T1000 (cell line): ENCODE data around the gene ACBD5.
"Not testable (repeated sequence)": the region's sequence is repeated elsewhere in the genome, so short reads cannot be mapped to it uniquely, and the experiment has no call there.

Experiments
- DNase-seq: peaks from one replicate; lab custom pipeline; 2025; ENCODE audit warnings: mixed read lengths; lab: John Stamatoyannopoulos, UW

ACBD5 gene

DNA sequence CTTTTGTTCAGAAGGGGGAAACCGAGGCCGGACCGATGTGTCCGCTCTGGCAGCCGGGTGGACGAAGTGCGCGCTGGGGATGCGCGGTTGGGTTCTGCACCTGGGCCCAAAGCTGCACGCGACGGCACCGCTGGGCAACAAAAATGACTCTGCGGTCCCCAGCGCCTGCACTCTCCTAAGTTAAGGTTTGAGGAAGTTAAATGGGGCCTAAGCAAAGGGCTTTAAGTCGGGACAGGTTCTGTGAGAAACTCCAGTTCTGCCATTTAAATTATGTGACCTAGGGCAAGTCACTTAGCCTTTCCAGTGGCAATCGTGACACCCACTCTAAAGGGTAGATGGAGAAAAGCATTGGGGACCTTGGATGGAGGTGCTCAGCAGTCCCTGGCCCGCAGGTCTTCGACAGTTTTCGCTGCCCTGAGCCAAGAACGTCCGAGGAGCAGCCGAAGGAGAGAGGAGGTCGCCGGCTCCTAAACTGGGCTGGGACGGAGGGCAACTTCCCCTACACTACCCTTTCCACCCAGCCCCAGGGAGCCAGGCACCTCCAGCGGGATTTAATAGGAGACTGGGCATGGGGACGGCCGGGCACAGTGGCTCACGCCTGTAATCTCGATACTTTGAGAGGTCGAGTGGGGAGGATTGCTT is 534 bp upstream of the ACBD5 start:
- DNase-seq = no peak

- not testable (repeated sequence) for DNase-seq
Observed at GRCh38 chr10:27237531-27237930, 3.1 kb downstream of the ACBD5 start.

GRCh38 chr10:27236589-27237128 is 3.9 kb downstream of the ACBD5 start:
- not testable (repeated sequence) for DNase-seq

- DNase-seq = no peak
Observed at GRCh38 chr10:27235706-27236105, 4.9 kb downstream of the ACBD5 start.

DNA sequence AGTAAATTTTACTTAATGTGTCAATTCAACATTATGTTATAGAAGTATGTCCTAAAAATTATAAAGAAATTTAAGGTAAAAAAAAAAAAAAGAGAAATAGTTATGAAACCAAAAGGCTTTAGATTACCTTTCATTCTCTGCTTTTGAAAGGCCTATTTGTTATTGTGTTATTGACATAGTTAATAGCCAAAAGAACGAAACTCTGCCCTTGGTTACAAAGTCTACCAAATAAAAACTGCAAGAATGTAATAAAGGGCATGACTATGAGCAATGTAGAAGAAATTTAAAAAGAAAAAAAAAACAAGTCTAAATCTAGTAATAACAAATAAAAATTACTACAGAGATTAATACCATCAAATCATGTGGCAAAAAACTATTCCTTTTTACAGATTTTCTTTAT is 10.6 kb downstream of the ACBD5 start:
- DNase-seq = no peak

DNA sequence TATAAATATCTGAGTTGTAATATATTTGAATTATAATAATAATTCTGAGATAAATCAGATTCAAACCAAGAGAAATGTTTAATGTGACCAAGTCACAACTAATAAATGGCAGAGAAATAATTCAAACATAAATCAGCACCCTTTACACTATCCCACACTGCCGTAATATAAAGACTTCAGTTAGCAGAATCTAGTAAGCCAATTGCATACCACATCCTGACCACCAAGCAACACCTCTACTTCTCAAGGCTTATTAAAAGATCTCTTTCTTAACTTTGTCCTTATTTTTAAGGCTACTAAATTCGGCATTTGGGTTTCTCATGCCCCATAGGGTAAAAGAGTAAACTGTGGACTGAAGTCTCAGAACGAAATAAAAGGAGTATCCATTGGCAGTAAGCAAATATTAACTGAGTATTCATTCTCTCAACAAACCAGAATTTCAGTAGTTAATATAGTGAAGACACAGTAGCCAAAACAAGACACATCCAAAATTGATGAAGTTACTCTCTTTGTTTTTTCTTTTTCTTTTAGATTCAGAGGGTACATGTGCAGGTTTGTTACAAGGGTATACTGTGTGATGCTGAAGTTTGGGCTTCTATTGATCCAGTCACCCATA is 14.8 kb downstream of the ACBD5 start:
- no peak for DNase-seq

GRCh38 chr10:27225011-27225590 is 15.5 kb downstream of the ACBD5 start:
- DNase-seq = no peak

DNA sequence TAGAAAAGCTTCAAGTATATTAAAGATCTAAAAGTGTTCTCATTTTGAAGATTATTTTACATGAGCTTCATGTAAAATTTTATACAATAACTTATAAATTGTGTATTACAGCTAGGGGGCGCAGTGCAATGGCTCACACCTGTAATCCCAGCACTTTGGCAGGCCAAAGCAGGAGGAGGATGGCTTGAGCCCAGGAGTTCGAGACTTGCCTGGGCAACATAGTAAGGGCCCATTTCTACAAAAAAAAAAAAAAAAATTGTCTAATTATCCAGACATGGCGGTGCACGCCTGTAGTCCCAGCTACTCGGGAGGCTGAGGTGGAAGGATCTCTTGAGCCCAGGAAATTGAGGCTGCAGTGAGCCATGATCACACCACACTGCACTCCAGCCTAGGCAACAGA is 16.6 kb downstream of the ACBD5 start:
- DNase-seq = no peak

DNA sequence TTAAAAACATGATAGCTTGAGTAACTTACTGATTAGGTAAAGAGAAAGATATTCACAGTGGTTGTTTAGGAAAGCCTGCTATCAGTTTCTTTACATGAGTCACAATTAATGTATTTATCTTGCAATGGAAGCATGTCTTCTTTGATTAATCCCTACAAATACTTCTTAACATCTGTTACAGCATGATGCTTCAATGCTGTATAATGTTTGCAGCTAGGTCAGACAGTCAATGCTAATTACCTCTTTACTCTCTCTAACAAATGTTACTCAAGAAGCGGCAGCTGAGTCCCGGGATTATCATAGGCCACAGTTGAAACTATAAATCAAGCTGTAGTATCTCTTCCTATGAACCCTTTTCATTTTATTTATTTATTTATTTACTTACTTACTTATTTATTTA is 33.2 kb downstream of the ACBD5 start:
- no peak for DNase-seq

DNA sequence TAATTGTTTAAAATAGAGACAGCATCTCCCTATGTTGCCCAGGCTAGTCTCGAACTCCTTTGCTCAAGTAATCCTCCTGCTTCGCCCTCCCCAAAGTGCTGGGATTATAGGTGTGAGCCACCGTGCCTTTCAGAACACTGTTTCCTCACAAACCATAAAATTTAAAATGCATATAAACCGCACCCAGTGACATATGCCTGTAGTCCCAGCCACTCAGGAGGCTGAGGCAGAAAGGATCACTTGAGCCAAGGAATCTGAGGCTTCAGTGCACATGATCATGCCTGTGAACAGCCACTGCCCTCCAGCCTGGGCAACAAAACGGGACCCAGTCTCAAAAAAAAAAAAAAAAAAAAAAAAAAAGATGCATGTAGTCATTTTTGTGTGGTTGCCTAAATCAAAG is 36.8 kb downstream of the ACBD5 start:
- DNase-seq = no peak

- DNase-seq = no peak
Observed at GRCh38 chr10:27197980-27198620, 42.5 kb downstream of the ACBD5 start.

DNA sequence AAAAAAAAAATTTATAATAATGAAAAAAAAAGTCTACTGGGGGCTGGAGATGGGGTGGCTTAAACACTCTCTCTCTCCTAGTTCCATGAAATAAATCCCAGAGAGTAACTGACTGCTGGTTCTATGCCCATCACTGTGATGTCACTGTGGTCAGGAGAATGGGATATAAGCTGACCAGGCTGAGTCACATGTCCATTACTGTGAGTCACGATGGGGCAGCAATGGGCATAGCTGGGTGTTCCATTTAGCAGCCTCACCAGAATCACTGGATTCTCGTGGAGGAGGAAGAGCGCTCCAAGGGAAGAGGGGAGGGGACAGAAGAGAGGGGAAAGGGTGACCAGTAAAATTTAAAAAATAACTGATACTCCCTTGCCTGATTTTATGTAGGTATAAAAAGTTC is 48.3 kb downstream of the ACBD5 start:
- DNase-seq = peak; percentile 63

- DNase-seq = no peak
Observed at GRCh38 chr10:27190508-27190907, 50.1 kb downstream of the ACBD5 start.

- DNase-seq = no peak
Observed at GRCh38 chr10:27188897-27189296, 51.7 kb downstream of the ACBD5 start.

GRCh38 chr10:27188259-27188658 is 52.3 kb downstream of the ACBD5 start:
- no peak for DNase-seq

DNA sequence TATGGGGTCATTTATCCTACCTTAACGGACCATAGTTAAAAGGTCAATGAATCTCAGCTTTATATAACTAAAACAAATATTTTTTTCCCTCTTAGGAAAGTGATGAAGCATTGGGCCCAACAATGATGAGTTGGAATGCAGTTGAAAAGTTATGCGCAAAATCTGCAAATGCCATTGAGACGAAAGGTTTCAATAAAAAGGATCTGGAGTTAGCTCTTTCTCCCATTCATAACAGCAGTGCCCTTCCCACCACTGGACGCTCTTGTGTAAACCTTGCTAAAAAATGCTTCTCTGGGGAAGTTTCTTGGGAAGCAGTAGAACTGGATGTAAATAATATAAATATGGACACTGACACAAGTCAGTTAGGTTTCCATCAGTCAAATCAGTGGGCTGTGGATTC is 70.7 kb downstream of the ACBD5 start:
- DNase-seq = no peak

GRCh38 chr10:27158421-27158820 is 82.2 kb downstream of the ACBD5 start:
- DNase-seq = no peak

- no peak for DNase-seq
Observed at GRCh38 chr10:27157150-27157549, 83.4 kb downstream of the ACBD5 start.

DNA sequence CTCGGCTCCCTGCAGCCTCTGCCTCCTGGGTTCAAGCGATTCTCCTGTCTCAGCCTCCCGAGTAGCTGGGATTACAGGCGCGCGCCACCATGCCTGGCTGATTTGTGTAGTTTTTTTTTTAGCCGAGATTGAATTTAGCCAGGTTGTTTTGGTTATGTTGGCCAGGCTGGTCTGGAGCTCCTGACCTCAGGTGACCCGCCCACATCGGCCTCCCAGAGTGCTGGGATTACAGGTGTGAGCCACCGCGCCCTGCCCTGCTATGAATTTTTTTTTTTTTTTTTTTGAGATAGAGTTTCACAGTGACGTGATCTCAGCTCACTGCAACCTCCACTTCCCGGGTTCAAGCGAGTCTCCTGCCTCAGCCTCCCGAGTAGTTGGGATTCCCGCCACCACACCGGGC is 84.0 kb downstream of the ACBD5 start:
- DNase-seq = not testable (repeated sequence)

DNA sequence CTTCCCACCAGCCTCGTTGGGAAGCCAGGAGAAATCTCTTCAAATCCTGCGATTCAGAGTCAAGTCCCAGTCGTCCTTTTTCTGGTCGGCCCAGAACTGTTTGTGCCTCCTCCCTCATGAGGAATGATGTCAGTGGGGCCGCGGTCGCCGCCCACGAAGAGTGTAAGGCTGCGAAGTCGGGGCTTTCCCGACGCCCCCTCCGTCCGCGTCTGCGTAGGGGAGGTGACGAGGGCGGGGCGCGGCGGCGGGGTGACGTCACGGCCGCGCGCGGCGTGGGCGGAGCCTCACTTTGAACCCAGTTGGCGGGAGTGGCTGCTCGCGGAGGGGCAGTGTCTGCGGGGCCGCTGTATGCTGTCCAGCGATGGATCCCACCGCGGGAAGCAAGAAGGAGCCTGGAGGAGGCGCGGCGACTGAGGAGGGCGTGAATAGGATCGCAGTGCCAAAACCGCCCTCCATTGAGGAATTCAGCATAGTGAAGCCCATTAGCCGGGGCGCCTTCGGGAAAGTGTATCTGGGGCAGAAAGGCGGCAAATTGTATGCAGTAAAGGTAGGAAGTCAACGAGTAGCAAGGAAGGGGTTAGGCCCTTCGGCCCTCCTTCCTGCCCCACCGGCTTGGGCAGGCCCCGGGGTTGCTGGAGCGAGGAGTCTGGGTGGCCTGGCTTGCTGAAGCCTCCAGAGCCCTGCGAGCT is 85.4 kb downstream of the ACBD5 start, which contains the start of gene MASTL:
Gene MASTL, plus strand, starts transcription at position 287 of the 689 bp plus-strand sequence. Its CDS starts 75 bp downstream, at position 362.
- DNase-seq = peak; percentile 79

DNA sequence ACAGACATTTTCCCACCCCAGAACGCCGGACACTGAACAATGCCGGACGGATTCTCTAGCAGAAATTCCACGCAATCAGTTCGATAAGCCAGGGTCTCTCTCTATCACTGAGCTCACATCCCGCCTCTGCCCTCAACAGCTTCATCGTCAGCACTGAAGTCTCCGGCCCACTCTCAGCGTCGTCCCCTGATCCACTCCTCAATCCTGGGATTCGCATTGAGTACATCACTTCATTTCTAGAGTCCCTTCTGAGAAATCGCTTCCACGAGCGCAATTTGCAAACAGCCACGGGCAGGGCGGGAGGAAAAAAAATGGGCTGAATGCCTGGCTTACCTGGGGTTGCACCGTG is 86.8 kb downstream of the ACBD5 start:
- no peak for DNase-seq

- no peak for DNase-seq
Observed at GRCh38 chr10:27153329-27153728, 87.3 kb downstream of the ACBD5 start.
